Measurements from ENCODE around the gene ABHD12B. TPM values are rescaled to one million over a fixed set of nuclear protein-coding genes. Genes with fewer than 3 reads are reported as not detected.

ABHD12B gene
- total RNA-seq, 1 experiment from 2014 or later = not detected

- in situ Hi-C loops (cut with HindIII; ENCODE audit: low pct_unique_long_range_greater_than_20kb, low sequenced_read_pairs) = no loop called here
- ATAC-seq (no peak), DNase-seq (ENCODE audit: low read depth, low spot score) (no peak)
- intact Hi-C loops (cut with micrococcal nuclease; ENCODE audit: unreplicated experiment) = no loop called here
- Histone ChIP-seq H3K27ac (ENCODE audit: low read length) (no peak overlapping the region), H3K27me3 (ENCODE audit: control insufficient read depth, insufficient read depth, low read length) (no peaks in the 10 kb centered on the region), H3K4me1 (ENCODE audit: control insufficient read depth, insufficient read depth, low read length) (0 out of 2 replicates have a peak, but pooled peaks cover 3% of the 10 kb centered on the region), H3K9me3 (ENCODE audit: control insufficient read depth, insufficient read depth, low read depth, low read length) (no peaks in the 10 kb centered on the region), H3K4me3 (ENCODE audit: low read depth in 2 of 2, low read length in 2 of 2) (no peak overlapping the region), H3K36me3 (ENCODE audit: control insufficient read depth, insufficient read depth, low read length) (no peaks in the 10 kb centered on the region)
- no peak for TF ChIP-seq CTCF (IDR thresholded peaks at IDR 0.05)
- TF ChIP-seq SIN3A (IDR thresholded peaks at IDR 0.05; ENCODE audit: borderline replicate concordance, insufficient read depth, low read depth, low read length) = no peak
- no peak for TF ChIP-seq POLR2AphosphoS5 (IDR thresholded peaks at IDR 0.05; ENCODE audit: low read depth, low read length)
- no peak for TF ChIP-seq REST (IDR thresholded peaks at IDR 0.05; ENCODE audit: insufficient read depth in 1 of 2, low read depth in 2 of 2, low read length in 1 of 2)
- TF ChIP-seq TCF7L2 (IDR thresholded peaks at IDR 0.05; ENCODE audit: low read depth, low read length) = no peak
- CTCF ChIA-PET = no interaction called here
- no TSS peak for BruUV-seq (replicated peaks)
- POLR2A ChIA-PET = no interaction called here
Measured at GRCh38 chr14:50834802-50835276, 37.0 kb upstream of the ABHD12B start.

- DNase-seq (ENCODE audit: low read depth, low spot score) = no peak
- POLR2A ChIA-PET = no interaction called here
Measured at GRCh38 chr14:50835280-50835679, 36.6 kb upstream of the ABHD12B start.

More at GRCh38 chr14:50835280-50835679, 36.6 kb upstream of the ABHD12B start:
- intact Hi-C loops (cut with micrococcal nuclease; ENCODE audit: unreplicated experiment) = no loop called here
- Histone ChIP-seq H3K9me3 (ENCODE audit: control insufficient read depth, insufficient read depth, low read depth, low read length) (no peaks in the 10 kb centered on the region), H3K4me1 (ENCODE audit: control insufficient read depth, insufficient read depth, low read length) (0 out of 2 replicates have a peak, but pooled peaks cover 3% of the 10 kb centered on the region), H3K27me3 (ENCODE audit: control insufficient read depth, insufficient read depth, low read length) (no peaks in the 10 kb centered on the region), H3K27ac (ENCODE audit: low read length) (no peak overlapping the region), H3K36me3 (ENCODE audit: control insufficient read depth, insufficient read depth, low read length) (no peaks in the 10 kb centered on the region), H3K4me3 (ENCODE audit: low read depth in 2 of 2, low read length in 2 of 2) (no peak overlapping the region)
- no peak for ATAC-seq
- in situ Hi-C loops (cut with HindIII; ENCODE audit: low pct_unique_long_range_greater_than_20kb, low sequenced_read_pairs) = no loop called here
- TF ChIP-seq REST (IDR thresholded peaks at IDR 0.05; ENCODE audit: insufficient read depth in 1 of 2, low read depth in 2 of 2, low read length in 1 of 2) = no peak
- no peak for TF ChIP-seq TCF7L2 (IDR thresholded peaks at IDR 0.05; ENCODE audit: low read depth, low read length)
- TF ChIP-seq CTCF (IDR thresholded peaks at IDR 0.05) = no peak
- TF ChIP-seq SIN3A (IDR thresholded peaks at IDR 0.05; ENCODE audit: borderline replicate concordance, insufficient read depth, low read depth, low read length) = no peak
- no peak for TF ChIP-seq POLR2AphosphoS5 (IDR thresholded peaks at IDR 0.05; ENCODE audit: low read depth, low read length)
- CTCF ChIA-PET = no interaction called here
- BruUV-seq (replicated peaks) = no TSS peak

Data from Panc1 (cell line).